Measurements from ENCODE around the gene ICA1L.

The ICA1L gene

GRCh38 chr2:202847693-202848524 is 23.7 kb downstream of the ICA1L start:
- no peak for DNase-seq

- no peak for DNase-seq
Observed at GRCh38 chr2:202844656-202845055, 26.9 kb downstream of the ICA1L start.

GRCh38 chr2:202842690-202843089 is 28.9 kb downstream of the ICA1L start:
- no peak for DNase-seq

- DNase-seq = no peak
Observed at GRCh38 chr2:202841090-202841867, 30.3 kb downstream of the ICA1L start.

- DNase-seq = no peak
Observed at GRCh38 chr2:202831242-202832220, 40.0 kb downstream of the ICA1L start.

- no peak for DNase-seq
Observed at GRCh38 chr2:202824901-202825300, 46.7 kb downstream of the ICA1L start.

GRCh38 chr2:202822411-202822810 is 49.2 kb downstream of the ICA1L start:
- no peak for DNase-seq

GRCh38 chr2:202821206-202822160 is 50.1 kb downstream of the ICA1L start:
- DNase-seq = peak in 5 of 58 donors; percentile 3 to 60 (median 41)

- DNase-seq = no peak
Observed at GRCh38 chr2:202818321-202818720, 53.2 kb downstream of the ICA1L start.

- DNase-seq = no peak
Observed at GRCh38 chr2:202817771-202818170, 53.8 kb downstream of the ICA1L start.

- peak in 8 of 58 donors; percentile 3 to 64 (median 16) for DNase-seq
Observed at GRCh38 chr2:202815548-202816360, 55.8 kb downstream of the ICA1L start.

- DNase-seq = no peak
Observed at GRCh38 chr2:202814226-202814625, 57.3 kb downstream of the ICA1L start.

GRCh38 chr2:202813387-202813786 is 58.2 kb downstream of the ICA1L start:
- no peak for DNase-seq

- DNase-seq = no peak
Observed at GRCh38 chr2:202808754-202809153, 62.8 kb downstream of the ICA1L start.

GRCh38 chr2:202807431-202808138 is 64.0 kb downstream of the ICA1L start:
- DNase-seq = peak in 46 of 58 donors; percentile 7 to 81 (median 50)

- DNase-seq = peak in 5 of 58 donors; percentile 0 to 14 (median 4)
Observed at GRCh38 chr2:202805911-202806310, 65.7 kb downstream of the ICA1L start.

- no peak for DNase-seq
Observed at GRCh38 chr2:202797944-202798343, 73.6 kb downstream of the ICA1L start.

- no peak for DNase-seq
Observed at GRCh38 chr2:202790676-202791075, 80.9 kb downstream of the ICA1L start.

All from anterior cingulate cortex (tissue), 58 donors.